ENCODE data around the gene KCNJ14. TPM values are rescaled to one million over a fixed set of nuclear protein-coding genes. Genes with fewer than 3 reads are reported as not detected.

The KCNJ14 gene
- total RNA-seq, 1 donor from 2014 or later: 1.6 TPM

- peak; percentile 54 for TF ChIP-seq CTCF (IDR thresholded peaks at IDR 0.05)
- no peaks in the 10 kb centered on the region for H3K36me3 Mint-ChIP-seq (ENCODE audit: unreplicated experiment)
- peaks cover 9% of the 10 kb centered on the region for H3K27me3 Mint-ChIP-seq (ENCODE audit: unreplicated experiment)
- H3K27ac Mint-ChIP-seq (ENCODE audit: unreplicated experiment): no peak overlapping the region
- no peak overlapping the region for H3K4me3 Mint-ChIP-seq (ENCODE audit: unreplicated experiment)
- H3K4me1 Mint-ChIP-seq (ENCODE audit: unreplicated experiment): peaks cover 8% of the 10 kb centered on the region
- H3K9me3 Mint-ChIP-seq (ENCODE audit: unreplicated experiment): no peaks in the 10 kb centered on the region
- no peak for DNase-seq (ENCODE audit: extremely low spot score, unreplicated experiment)
These were observed 50.9 kb downstream of the KCNJ14 start for GRCh38 chr19:48506138-48506733.

- peaks cover 9% of the 10 kb centered on the region for H3K27me3 Mint-ChIP-seq (ENCODE audit: unreplicated experiment)
- no peak for TF ChIP-seq CTCF (IDR thresholded peaks at IDR 0.05)
- no peak for DNase-seq (ENCODE audit: extremely low spot score, unreplicated experiment)
- no peak overlapping the region for H3K4me3 Mint-ChIP-seq (ENCODE audit: unreplicated experiment)
- peaks cover 7% of the 10 kb centered on the region for H3K4me1 Mint-ChIP-seq (ENCODE audit: unreplicated experiment)
- no peaks in the 10 kb centered on the region for H3K9me3 Mint-ChIP-seq (ENCODE audit: unreplicated experiment)
- no peaks in the 10 kb centered on the region for H3K36me3 Mint-ChIP-seq (ENCODE audit: unreplicated experiment)
- no peak overlapping the region for H3K27ac Mint-ChIP-seq (ENCODE audit: unreplicated experiment)
These were observed 52.6 kb downstream of the KCNJ14 start for GRCh38 chr19:48507911-48508439.

GRCh38 chr19:48508729-48509411 is 53.5 kb downstream of the KCNJ14 start:
- Mint-ChIP-seq H3K27me3 (ENCODE audit: unreplicated experiment) (peaks cover 9% of the 10 kb centered on the region), H3K4me3 (ENCODE audit: unreplicated experiment) (no peak overlapping the region), H3K4me1 (ENCODE audit: unreplicated experiment) (peaks cover 9% of the 10 kb centered on the region), H3K27ac (ENCODE audit: unreplicated experiment) (no peak overlapping the region), H3K36me3 (ENCODE audit: unreplicated experiment) (no peaks in the 10 kb centered on the region), H3K9me3 (ENCODE audit: unreplicated experiment) (no peaks in the 10 kb centered on the region)
- no peak for TF ChIP-seq CTCF (IDR thresholded peaks at IDR 0.05)
- no peak for DNase-seq (ENCODE audit: extremely low spot score, unreplicated experiment)

GRCh38 chr19:48509467-48510194 is 54.3 kb downstream of the KCNJ14 start:
- Mint-ChIP-seq H3K4me3 (ENCODE audit: unreplicated experiment) (no peak overlapping the region), H3K27me3 (ENCODE audit: unreplicated experiment) (peaks cover 9% of the 10 kb centered on the region), H3K36me3 (ENCODE audit: unreplicated experiment) (no peaks in the 10 kb centered on the region), H3K27ac (ENCODE audit: unreplicated experiment) (no peak overlapping the region), H3K9me3 (ENCODE audit: unreplicated experiment) (no peaks in the 10 kb centered on the region), H3K4me1 (ENCODE audit: unreplicated experiment) (peaks cover 10% of the 10 kb centered on the region)
- no peak for DNase-seq (ENCODE audit: extremely low spot score, unreplicated experiment)
- no peak for TF ChIP-seq CTCF (IDR thresholded peaks at IDR 0.05)
